Measurements from ENCODE around the gene SCART1. TPM values are rescaled to one million over a fixed set of nuclear protein-coding genes. Genes with fewer than 3 reads are reported as not detected.
"Not testable (repeated sequence)": the region's sequence is repeated elsewhere in the genome, so short reads cannot be mapped to it uniquely, and the experiment has no call there.

The SCART1 gene
- total RNA-seq, 1 donor from 2014 or later, result 3.6 TPM

GRCh38 chr10:133474027-133474426 is 20.3 kb downstream of the SCART1 start:
- no peak for DNase-seq (ENCODE audit: low spot score)

GRCh38 chr10:133474665-133475424 is 21.1 kb downstream of the SCART1 start:
- no peak for DNase-seq (ENCODE audit: low spot score)

- DNase-seq (ENCODE audit: low spot score), result no peak
Measured at GRCh38 chr10:133475425-133475734, 21.6 kb downstream of the SCART1 start.

- no peak for DNase-seq (ENCODE audit: low spot score)
Measured at GRCh38 chr10:133475821-133476640, 22.3 kb downstream of the SCART1 start.

GRCh38 chr10:133476641-133476990 is 22.9 kb downstream of the SCART1 start:
- DNase-seq (ENCODE audit: low spot score), result no peak

- DNase-seq (ENCODE audit: low spot score), result no peak
Measured at GRCh38 chr10:133481086-133481643, 27.4 kb downstream of the SCART1 start.

- DNase-seq (ENCODE audit: low spot score), result no peak
Measured at GRCh38 chr10:133481657-133482056, 27.9 kb downstream of the SCART1 start.

GRCh38 chr10:133484818-133485217 is 31.1 kb downstream of the SCART1 start:
- no peak for DNase-seq (ENCODE audit: low spot score)

GRCh38 chr10:133487085-133487484 is 33.3 kb downstream of the SCART1 start:
- no peak for DNase-seq (ENCODE audit: low spot score)

GRCh38 chr10:133488354-133488753 is 34.6 kb downstream of the SCART1 start:
- no peak for DNase-seq (ENCODE audit: low spot score)

GRCh38 chr10:133489816-133490588 is 36.3 kb downstream of the SCART1 start:
- DNase-seq (ENCODE audit: low spot score), result no peak

GRCh38 chr10:133493562-133493961 is 39.8 kb downstream of the SCART1 start:
- not testable (repeated sequence) for DNase-seq (ENCODE audit: low spot score)

- DNase-seq (ENCODE audit: low spot score), result not testable (repeated sequence)
Measured at GRCh38 chr10:133497363-133497762, 43.6 kb downstream of the SCART1 start.

GRCh38 chr10:133499176-133499575 is 45.4 kb downstream of the SCART1 start:
- not testable (repeated sequence) for DNase-seq (ENCODE audit: low spot score)

- DNase-seq (ENCODE audit: low spot score), result not testable (repeated sequence)
Measured at GRCh38 chr10:133500897-133501296, 47.2 kb downstream of the SCART1 start.

- no peak for DNase-seq (ENCODE audit: low spot score)
Measured at GRCh38 chr10:133509700-133510099, 56.0 kb downstream of the SCART1 start.

- no peak for DNase-seq (ENCODE audit: low spot score)
Measured at GRCh38 chr10:133511408-133511807, 57.7 kb downstream of the SCART1 start.

GRCh38 chr10:133511907-133512528 is 58.3 kb downstream of the SCART1 start:
- DNase-seq (ENCODE audit: low spot score), result no peak

GRCh38 chr10:133515471-133515870 is 61.7 kb downstream of the SCART1 start:
- no peak for DNase-seq (ENCODE audit: low spot score)

GRCh38 chr10:133516057-133516456 is 62.3 kb downstream of the SCART1 start:
- no peak for DNase-seq (ENCODE audit: low spot score)

- not testable (repeated sequence) for DNase-seq (ENCODE audit: low spot score)
Measured at GRCh38 chr10:133518517-133518916, 64.8 kb downstream of the SCART1 start.

All from mucosa of gallbladder (tissue), 1 donor.